ENCODE results near the gene LUM.

The LUM gene

GRCh38 chr12:91127306-91127705 lies 16.0 kb upstream of the LUM start:
- Mint-ChIP-seq H3K27me3 (no peaks in the 10 kb centered on the region), H3K4me3 (no peak overlapping the region), H3K36me3 (no peaks in the 10 kb centered on the region), H3K27ac (no peak overlapping the region), H3K9me3 (no peaks in the 10 kb centered on the region), H3K4me1 (no peaks in the 10 kb centered on the region)
- DNase-seq (no peak), ATAC-seq (replicated peaks) (no peak)

GRCh38 chr12:91126516-91126915 lies 15.2 kb upstream of the LUM start:
- H3K27ac Mint-ChIP-seq, result no peak overlapping the region
- ATAC-seq (replicated peaks), result no peak
- H3K9me3 Mint-ChIP-seq, result no peaks in the 10 kb centered on the region
- no peaks in the 10 kb centered on the region for H3K4me1 Mint-ChIP-seq
- DNase-seq, result no peak
- H3K36me3 Mint-ChIP-seq, result no peaks in the 10 kb centered on the region
- H3K4me3 Mint-ChIP-seq, result no peak overlapping the region
- no peaks in the 10 kb centered on the region for H3K27me3 Mint-ChIP-seq

- Mint-ChIP-seq H3K4me3 (no peak overlapping the region), H3K9me3 (no peaks in the 10 kb centered on the region), H3K27ac (no peak overlapping the region), H3K36me3 (no peaks in the 10 kb centered on the region), H3K27me3 (no peaks in the 10 kb centered on the region), H3K4me1 (no peaks in the 10 kb centered on the region)
- DNase-seq (no peak), ATAC-seq (replicated peaks) (no peak)
These were observed 12.1 kb upstream of the LUM start for GRCh38 chr12:91123236-91123916.

GRCh38 chr12:91120781-91121180 lies 9.5 kb upstream of the LUM start:
- no peaks in the 10 kb centered on the region for H3K27me3 Mint-ChIP-seq
- H3K4me1 Mint-ChIP-seq, result no peaks in the 10 kb centered on the region
- no peak overlapping the region for H3K4me3 Mint-ChIP-seq
- H3K36me3 Mint-ChIP-seq, result no peaks in the 10 kb centered on the region
- ATAC-seq (replicated peaks) (no peak), DNase-seq (no peak)
- no peaks in the 10 kb centered on the region for H3K9me3 Mint-ChIP-seq
- H3K27ac Mint-ChIP-seq, result no peak overlapping the region

- Mint-ChIP-seq H3K36me3 (no peaks in the 10 kb centered on the region), H3K27me3 (no peaks in the 10 kb centered on the region), H3K4me3 (no peak overlapping the region), H3K27ac (no peak overlapping the region), H3K4me1 (no peaks in the 10 kb centered on the region), H3K9me3 (no peaks in the 10 kb centered on the region)
- DNase-seq, result no peak
- no peak for ATAC-seq (replicated peaks)
These were observed 7.8 kb upstream of the LUM start for GRCh38 chr12:91119089-91119488.

GRCh38 chr12:91113621-91114020 lies 2.3 kb upstream of the LUM start:
- no peak for ATAC-seq (replicated peaks)

GRCh38 chr12:91110311-91110924 lies 876 bp downstream of the LUM start:
- Mint-ChIP-seq H3K4me3 (no peak overlapping the region), H3K27ac (no peak overlapping the region), H3K9me3 (no peaks in the 10 kb centered on the region), H3K36me3 (no peaks in the 10 kb centered on the region), H3K27me3 (peaks cover 0 to 3% of the 10 kb centered on the region in 2 donors), H3K4me1 (no peaks in the 10 kb centered on the region)
- DNase-seq (no peak), ATAC-seq (replicated peaks) (no peak)

More at GRCh38 chr12:91113621-91114020, 2.3 kb upstream of the LUM start:
- Mint-ChIP-seq H3K9me3 (no peaks in the 10 kb centered on the region), H3K4me1 (no peaks in the 10 kb centered on the region), H3K36me3 (no peaks in the 10 kb centered on the region), H3K4me3 (no peak overlapping the region), H3K27me3 (peaks cover 0 to 3% of the 10 kb centered on the region in 2 donors), H3K27ac (no peak overlapping the region)
- DNase-seq, result no peak

- ATAC-seq (replicated peaks) (no peak), DNase-seq (no peak)
- Mint-ChIP-seq H3K4me3 (no peak overlapping the region), H3K27me3 (peaks cover 0 to 3% of the 10 kb centered on the region in 2 donors), H3K36me3 (no peaks in the 10 kb centered on the region), H3K9me3 (no peaks in the 10 kb centered on the region), H3K4me1 (no peaks in the 10 kb centered on the region), H3K27ac (no peak overlapping the region)
These were observed 1.5 kb downstream of the LUM start for GRCh38 chr12:91109581-91110310.

- peak; percentile 10 for DNase-seq
These were observed 2.1 kb downstream of the LUM start for GRCh38 chr12:91109148-91109564.

GRCh38 chr12:91108196-91108755 lies 3.0 kb downstream of the LUM start:
- Mint-ChIP-seq H3K9me3 (no peaks in the 10 kb centered on the region), H3K27ac (no peak overlapping the region), H3K4me3 (no peak overlapping the region), H3K27me3 (peaks cover 0 to 3% of the 10 kb centered on the region in 2 donors), H3K36me3 (no peaks in the 10 kb centered on the region), H3K4me1 (no peaks in the 10 kb centered on the region)
- DNase-seq, result no peak
- ATAC-seq (replicated peaks), result no peak

More at GRCh38 chr12:91109148-91109564, 2.1 kb downstream of the LUM start:
- H3K4me1 Mint-ChIP-seq, result no peaks in the 10 kb centered on the region
- peaks cover 0 to 3% of the 10 kb centered on the region in 2 donors for H3K27me3 Mint-ChIP-seq
- H3K4me3 Mint-ChIP-seq, result no peak overlapping the region
- peak; percentile 65 to 69 for ATAC-seq (replicated peaks)
- no peak overlapping the region for H3K27ac Mint-ChIP-seq
- no peaks in the 10 kb centered on the region for H3K9me3 Mint-ChIP-seq
- H3K36me3 Mint-ChIP-seq, result no peaks in the 10 kb centered on the region

GRCh38 chr12:91106283-91106682 lies 5.0 kb downstream of the LUM start:
- Mint-ChIP-seq H3K9me3 (no peaks in the 10 kb centered on the region), H3K27ac (no peak overlapping the region), H3K4me1 (no peaks in the 10 kb centered on the region), H3K27me3 (peaks cover 0 to 3% of the 10 kb centered on the region in 2 donors), H3K36me3 (no peaks in the 10 kb centered on the region), H3K4me3 (no peak overlapping the region)
- DNase-seq, result no peak
- ATAC-seq (replicated peaks), result no peak

GRCh38 chr12:91105807-91106206 lies 5.5 kb downstream of the LUM start:
- no peaks in the 10 kb centered on the region for H3K36me3 Mint-ChIP-seq
- DNase-seq (no peak), ATAC-seq (replicated peaks) (no peak)
- H3K27me3 Mint-ChIP-seq, result peaks cover 0 to 3% of the 10 kb centered on the region in 2 donors
- no peaks in the 10 kb centered on the region for H3K4me1 Mint-ChIP-seq
- no peak overlapping the region for H3K27ac Mint-ChIP-seq
- H3K9me3 Mint-ChIP-seq, result no peaks in the 10 kb centered on the region
- H3K4me3 Mint-ChIP-seq, result no peak overlapping the region

- ATAC-seq (replicated peaks) (no peak), DNase-seq (no peak)
- Mint-ChIP-seq H3K4me3 (no peak overlapping the region), H3K4me1 (no peaks in the 10 kb centered on the region), H3K27me3 (peaks cover 0 to 3% of the 10 kb centered on the region in 2 donors), H3K27ac (no peak overlapping the region), H3K36me3 (no peaks in the 10 kb centered on the region), H3K9me3 (no peaks in the 10 kb centered on the region)
These were observed 6.4 kb downstream of the LUM start for GRCh38 chr12:91104812-91105466.

- Mint-ChIP-seq H3K27ac (no peak overlapping the region), H3K27me3 (no peaks in the 10 kb centered on the region), H3K36me3 (no peaks in the 10 kb centered on the region), H3K4me3 (no peak overlapping the region), H3K4me1 (peaks cover 0 to under 1% of the 10 kb centered on the region in 2 donors), H3K9me3 (no peaks in the 10 kb centered on the region)
- DNase-seq (no peak), ATAC-seq (replicated peaks) (no peak)
These were observed 7.7 kb downstream of the LUM start for GRCh38 chr12:91103624-91104023.

All from stimulated activated naive B cell treated with anti-CD40 and anti-IgM and Interleukin-4, amounts not matched to agents 10 μg/mL and 1 μg/mL and 100 μg/mL, for 72 hours (primary cell).